C4-2B (cell line): ENCODE measurements around the gene DDOST.

Experiments used
- H3K27ac ChIP-seq: fragments of 450-650 bp; 2 replicates; pipeline ENCODE4 v1.5.1; 2017
- CTCF ChIP-seq: fragments of 450-650 bp; conservative IDR thresholded peaks from 2 replicates; pipeline ENCODE4 v1.5.1; 2017; ENCODE audit warnings: mild to moderate bottlenecking
- ZFX ChIP-seq: fragments of 450-650 bp; IDR thresholded peaks from 2 replicates; pipeline ENCODE4 v1.6.1; 2017

DDOST gene

GRCh38 chr1:20633190-20634064 is 27.7 kb downstream of the DDOST start, which contains the start of gene PINK1:
Gene PINK1, plus strand, starts transcription at chr1:20633458. Its CDS starts 91 bp downstream, at chr1:20633549.
- H3K27ac ChIP-seq, result peak within 1 kb of the TSS; percentile 65
- TF ChIP-seq CTCF (peak; percentile 96), ZFX (peak; percentile 74)

DNA sequence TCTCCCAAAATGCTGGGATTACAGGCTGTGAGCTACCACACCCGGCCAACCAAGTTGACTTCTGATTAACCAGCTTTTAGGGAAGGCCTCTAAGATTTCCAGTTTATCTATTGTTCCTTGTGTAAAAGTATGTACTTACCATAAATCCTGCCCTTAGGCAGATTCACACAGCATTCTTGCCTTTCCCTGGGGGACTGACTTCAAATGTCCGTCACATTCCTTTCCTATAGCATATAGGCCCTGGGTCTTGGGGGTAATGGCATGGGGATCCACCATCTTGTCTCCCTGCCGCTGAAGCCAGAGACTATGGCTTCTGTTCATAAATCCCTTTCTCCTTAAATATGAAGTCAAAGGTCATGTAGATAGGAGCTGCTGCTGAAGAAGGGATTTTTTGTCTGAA is 28.8 kb downstream of the DDOST start:
- no peak overlapping the region for H3K27ac ChIP-seq
- no peak for TF ChIP-seq ZFX
- no peak for TF ChIP-seq CTCF

DNA sequence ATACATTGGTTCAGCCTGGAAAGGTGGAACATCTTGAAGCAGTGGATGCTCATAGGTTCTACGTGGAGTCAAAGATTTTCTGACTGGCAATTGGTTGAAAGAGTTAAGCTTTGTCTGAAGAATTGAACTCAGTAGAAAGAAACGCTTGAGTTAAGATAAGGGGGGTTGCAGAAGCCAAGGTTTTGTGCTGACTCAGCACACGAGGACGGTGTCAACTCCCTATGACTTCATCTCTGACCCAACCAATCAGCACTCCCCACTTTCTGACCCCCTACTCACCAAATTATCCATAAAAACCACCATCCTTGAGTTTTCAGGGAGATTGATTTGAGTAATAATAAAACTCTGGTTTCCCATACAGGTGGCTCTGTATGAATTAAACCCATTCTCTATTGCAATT is 30.4 kb downstream of the DDOST start:
- no peak overlapping the region for H3K27ac ChIP-seq
- TF ChIP-seq CTCF (no peak), ZFX (no peak)

- H3K27ac ChIP-seq, result no peak overlapping the region
- TF ChIP-seq CTCF (no peak), ZFX (no peak)
These were observed 34.6 kb downstream of the DDOST start for GRCh38 chr1:20626524-20626923.

DNA sequence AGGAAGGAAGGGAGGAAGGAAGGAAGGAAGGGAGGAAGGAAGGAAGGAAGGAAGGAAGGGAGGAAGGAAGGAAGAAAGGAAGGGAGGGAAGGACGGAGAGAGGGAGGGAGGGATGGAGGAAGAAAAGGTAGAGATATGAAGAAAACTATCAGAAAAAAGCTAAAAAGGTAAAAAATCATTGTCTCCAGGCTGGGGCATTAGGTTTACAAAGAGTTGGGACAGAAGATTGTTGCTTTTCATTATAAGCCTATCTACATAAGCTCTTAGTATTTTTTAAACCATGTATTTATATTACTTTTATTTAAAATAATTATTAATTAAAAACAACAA is 35.1 kb downstream of the DDOST start:
- TF ChIP-seq CTCF, result no peak
- no peak for TF ChIP-seq ZFX
- H3K27ac ChIP-seq, result no peak overlapping the region

DNA sequence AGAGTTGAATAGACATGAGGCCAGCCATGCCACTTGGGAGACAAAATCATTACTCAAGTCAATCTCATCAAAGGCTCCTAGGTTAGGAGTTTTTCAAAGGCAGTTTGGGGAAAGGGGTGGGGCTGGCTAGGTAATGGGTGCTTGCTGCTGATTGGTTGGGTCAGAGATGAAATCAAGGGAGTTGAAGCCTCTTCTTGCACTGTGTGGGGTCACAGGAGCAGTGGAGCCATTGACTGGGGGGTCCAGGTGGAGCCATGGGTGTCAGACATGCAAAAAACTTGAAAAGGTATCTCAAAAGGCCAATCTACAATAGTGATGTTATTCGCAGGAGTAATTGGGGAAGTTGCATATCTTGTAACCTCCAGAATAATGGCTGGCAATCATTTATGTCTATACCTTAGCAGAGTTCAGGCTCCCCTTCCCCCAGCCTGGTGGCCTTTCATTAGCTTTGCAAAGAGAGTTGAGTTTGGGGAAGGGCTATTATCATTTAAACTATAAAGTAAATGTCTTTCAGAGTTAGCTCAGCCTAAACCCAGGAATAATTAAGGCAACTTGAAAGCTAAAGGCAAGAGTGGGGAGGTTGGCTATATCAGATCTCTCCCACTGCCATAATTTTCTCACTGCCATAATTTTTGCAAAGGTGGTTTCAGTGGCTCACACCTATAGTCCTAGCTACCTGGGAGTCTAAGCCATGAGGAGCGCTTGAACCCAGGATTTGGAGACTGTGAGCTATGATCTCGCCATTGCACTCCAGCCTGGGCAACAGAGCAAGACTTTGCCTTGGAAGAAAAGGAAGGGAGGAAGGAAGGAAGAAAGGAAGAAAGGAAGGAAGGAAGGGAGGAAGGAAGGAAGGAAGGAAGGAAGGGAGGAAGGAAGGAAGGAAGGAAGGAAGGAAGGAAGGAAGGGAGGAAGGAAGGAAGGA is 35.7 kb downstream of the DDOST start:
- no peak for TF ChIP-seq CTCF
- TF ChIP-seq ZFX, result no peak
- H3K27ac ChIP-seq, result no peak overlapping the region

GRCh38 chr1:20624709-20625108 is 36.5 kb downstream of the DDOST start:
- no peak overlapping the region for H3K27ac ChIP-seq
- TF ChIP-seq ZFX (no peak), CTCF (no peak)
